Chondrocyte (in vitro differentiated cells): ENCODE results near the gene VCX3B. TPM values are rescaled to one million over a fixed set of nuclear protein-coding genes. Genes with fewer than 3 reads are reported as not detected.
"Not testable (repeated sequence)": the region's sequence is repeated elsewhere in the genome, so short reads cannot be mapped to it uniquely, and the experiment has no call there.

Experiments
- DNase-seq: peaks from one replicate; pipeline ENCODE4 v3.0.0; 2021; ENCODE audit warnings: mixed read lengths, low spot score
- H3K27ac Mint-ChIP-seq: one replicate; pipeline ENCODE4 v1.8.0; 2021; ENCODE audit warnings: mild to moderate bottlenecking, moderate library complexity, mixed read lengths; ENCODE audit not compliant: unreplicated experiment
- H3K27me3 Mint-ChIP-seq: 2 replicates; pipeline ENCODE4 v1.8.0; 2021; ENCODE audit warnings: low read depth, mixed read lengths
- H3K36me3 Mint-ChIP-seq: 2 replicates; pipeline ENCODE4 v1.8.0; 2021; ENCODE audit warnings: low read depth, mixed read lengths
- H3K4me1 Mint-ChIP-seq: 2 replicates; pipeline ENCODE4 v1.8.0; 2021; ENCODE audit warnings: low read depth, mild to moderate bottlenecking, mixed read lengths
- H3K4me3 Mint-ChIP-seq: one replicate; pipeline ENCODE4 v1.8.0; 2021; ENCODE audit warnings: mild to moderate bottlenecking, moderate library complexity, mixed read lengths; ENCODE audit not compliant: unreplicated experiment
- H3K9me3 Mint-ChIP-seq: 2 replicates; pipeline ENCODE4 v1.8.0; 2021; ENCODE audit warnings: low read depth, mixed read lengths
- long read RNA-seq: library from polyadenylated mRNA; stranded (forward); transcript quantifications from one replicate; pipeline ENCODE4 v2.0.0, GENCODE V29; 2021
- total RNA-seq: library from RNA; stranded (reverse); gene quantifications from 3 replicates; pipeline ENCODE4 v1.2.1, GENCODE V29; 2021
- TF ChIP-seq, protein P1 (sequence below): fragments of 200-600 bp; sonication (generic); IDR thresholded peaks from 2 replicates; pipeline ENCODE4 v1.5.0; 2021; ENCODE audit warnings: antibody characterized with exemption, mild to moderate bottlenecking, moderate library complexity

VCX3B gene
- not detected in 3 replicates for total RNA-seq
- long read RNA-seq = 0 reads

DNA sequence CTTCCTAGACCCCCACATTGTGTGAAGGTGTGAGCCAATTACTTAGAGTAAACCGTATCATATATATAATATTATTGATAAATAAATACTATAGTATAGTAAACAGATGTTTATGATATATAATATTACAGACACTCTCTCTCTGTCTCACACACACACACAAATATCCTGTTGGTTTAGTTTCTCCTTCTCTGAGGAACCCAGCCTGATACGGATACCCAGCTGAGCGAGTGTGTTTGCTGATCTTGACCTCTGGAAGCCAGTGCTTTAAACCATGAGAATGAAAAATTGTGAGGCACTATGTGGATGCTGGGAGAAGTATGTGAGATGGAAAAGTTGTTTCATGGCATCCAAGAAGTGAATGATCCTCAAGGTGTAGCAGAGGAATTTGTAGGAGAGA, at the start of gene VCX3B:
Gene VCX3B (plus strand): TSS at position 301 of the 400 bp plus-strand sequence. CDS start 621 bp downstream, outside the sequence.
- H3K4me3 Mint-ChIP-seq, H3K4me1 Mint-ChIP-seq, H3K27me3 Mint-ChIP-seq, DNase-seq, H3K36me3 Mint-ChIP-seq, H3K27ac Mint-ChIP-seq: not testable (repeated sequence)
- H3K9me3 Mint-ChIP-seq = peaks cover 11% of the 10 kb centered on the region

DNA sequence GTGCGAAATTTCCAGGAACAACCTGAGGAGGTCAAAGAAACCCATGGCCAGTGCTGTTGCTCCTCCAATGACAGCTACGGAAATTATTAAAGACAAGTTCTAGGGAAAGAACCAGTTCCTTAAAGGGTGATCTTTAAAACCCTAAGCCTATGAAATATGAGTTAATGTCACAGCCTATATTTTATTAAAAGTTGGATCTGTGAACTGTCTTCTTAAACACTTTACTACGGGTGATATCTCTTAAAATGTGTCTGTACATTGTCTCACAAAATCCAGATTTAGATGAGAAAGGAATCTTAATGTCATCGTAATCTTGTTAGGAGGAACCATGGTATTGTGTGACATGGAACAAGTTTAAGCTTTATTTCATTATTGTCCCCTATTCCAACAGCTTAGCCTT, 46.3 kb upstream of the VCX3B start:
- Mint-ChIP-seq H3K9me3 (peaks cover 28% of the 10 kb centered on the region), H3K4me1 (no peaks in the 10 kb centered on the region), H3K36me3 (no peaks in the 10 kb centered on the region), H3K27me3 (no peaks in the 10 kb centered on the region), H3K4me3 (no peak overlapping the region), H3K27ac (no peak overlapping the region)
- no peak for DNase-seq
- TF ChIP-seq, protein P1, sequence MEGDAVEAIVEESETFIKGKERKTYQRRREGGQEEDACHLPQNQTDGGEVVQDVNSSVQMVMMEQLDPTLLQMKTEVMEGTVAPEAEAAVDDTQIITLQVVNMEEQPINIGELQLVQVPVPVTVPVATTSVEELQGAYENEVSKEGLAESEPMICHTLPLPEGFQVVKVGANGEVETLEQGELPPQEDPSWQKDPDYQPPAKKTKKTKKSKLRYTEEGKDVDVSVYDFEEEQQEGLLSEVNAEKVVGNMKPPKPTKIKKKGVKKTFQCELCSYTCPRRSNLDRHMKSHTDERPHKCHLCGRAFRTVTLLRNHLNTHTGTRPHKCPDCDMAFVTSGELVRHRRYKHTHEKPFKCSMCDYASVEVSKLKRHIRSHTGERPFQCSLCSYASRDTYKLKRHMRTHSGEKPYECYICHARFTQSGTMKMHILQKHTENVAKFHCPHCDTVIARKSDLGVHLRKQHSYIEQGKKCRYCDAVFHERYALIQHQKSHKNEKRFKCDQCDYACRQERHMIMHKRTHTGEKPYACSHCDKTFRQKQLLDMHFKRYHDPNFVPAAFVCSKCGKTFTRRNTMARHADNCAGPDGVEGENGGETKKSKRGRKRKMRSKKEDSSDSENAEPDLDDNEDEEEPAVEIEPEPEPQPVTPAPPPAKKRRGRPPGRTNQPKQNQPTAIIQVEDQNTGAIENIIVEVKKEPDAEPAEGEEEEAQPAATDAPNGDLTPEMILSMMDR = no peak

DNA sequence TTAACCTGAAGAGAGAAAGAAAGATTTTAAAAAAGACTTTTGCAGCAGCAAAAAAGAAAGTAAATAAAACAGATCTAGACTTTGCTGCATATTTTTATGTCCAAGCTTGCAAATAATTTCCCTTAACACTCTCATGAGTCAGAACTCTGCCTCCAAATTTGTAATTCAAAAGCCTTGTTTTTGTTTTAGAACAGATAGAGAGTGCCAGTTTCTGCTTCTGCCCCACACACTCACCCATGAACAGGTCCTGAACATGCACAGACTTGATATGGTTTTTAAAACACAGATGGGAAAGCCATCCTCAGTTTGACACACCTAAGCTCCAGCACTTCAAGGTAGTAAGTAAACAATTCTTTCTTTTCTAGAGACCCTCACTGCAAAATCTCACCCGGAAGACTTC, 39.7 kb upstream of the VCX3B start:
- Mint-ChIP-seq H3K9me3 (peaks cover 6% of the 10 kb centered on the region), H3K4me1 (peaks cover 5% of the 10 kb centered on the region), H3K4me3 (no peak overlapping the region), H3K27ac (no peak overlapping the region), H3K27me3 (no peaks in the 10 kb centered on the region), H3K36me3 (no peaks in the 10 kb centered on the region)
- no peak for DNase-seq
- TF ChIP-seq, protein P1 = no peak

DNA sequence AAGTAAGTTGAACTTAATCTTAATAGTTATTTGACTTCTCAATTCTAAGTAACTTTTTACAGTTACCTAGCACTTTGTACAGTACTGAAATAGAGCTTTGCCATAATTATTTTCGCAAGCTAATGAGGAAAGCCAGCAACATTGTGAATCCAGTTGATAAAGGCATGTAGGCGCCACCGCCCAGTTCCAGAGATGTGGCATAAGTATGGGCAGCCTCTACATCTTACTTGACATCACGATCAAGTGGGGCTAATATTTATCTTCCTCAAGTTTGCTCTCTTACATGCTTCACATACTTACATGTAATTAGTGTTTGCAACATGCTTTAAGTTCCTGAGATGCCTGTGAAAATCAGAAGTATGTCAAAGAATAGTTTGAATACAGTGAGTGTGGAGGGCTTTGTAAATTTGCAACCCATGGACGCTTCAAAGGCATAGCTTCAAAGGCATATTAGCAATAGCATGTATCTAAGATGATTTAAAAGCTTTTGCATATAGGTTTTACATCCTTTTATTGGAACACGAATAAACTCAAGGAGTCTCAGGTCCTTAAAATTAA, 34.9 kb upstream of the VCX3B start:
- H3K9me3 Mint-ChIP-seq = peaks cover 4% of the 10 kb centered on the region
- no peaks in the 10 kb centered on the region for H3K36me3 Mint-ChIP-seq
- TF ChIP-seq, protein P1 = no peak
- H3K27me3 Mint-ChIP-seq = no peaks in the 10 kb centered on the region
- no peak for DNase-seq
- H3K4me3 Mint-ChIP-seq = no peak overlapping the region
- peaks cover 5% of the 10 kb centered on the region for H3K4me1 Mint-ChIP-seq
- no peak overlapping the region for H3K27ac Mint-ChIP-seq

DNA sequence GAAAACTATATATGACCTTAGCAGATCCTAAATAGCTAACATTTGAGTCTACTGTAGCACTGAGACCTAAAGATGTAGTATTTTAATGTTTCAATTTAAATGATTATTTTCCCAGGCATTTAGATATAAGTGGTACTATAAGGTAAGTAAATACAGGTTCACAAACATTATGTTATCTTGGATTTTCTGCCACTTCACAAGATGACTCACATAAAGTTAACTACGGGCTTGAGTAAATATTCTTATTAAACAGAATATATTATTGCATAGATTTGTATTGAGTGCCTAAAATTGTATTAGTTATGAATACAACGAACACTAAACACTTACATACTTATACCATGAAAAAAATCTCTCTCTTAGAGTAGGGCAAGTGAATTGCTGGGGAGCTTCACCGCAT, 34.2 kb upstream of the VCX3B start:
- no peak for DNase-seq

DNA sequence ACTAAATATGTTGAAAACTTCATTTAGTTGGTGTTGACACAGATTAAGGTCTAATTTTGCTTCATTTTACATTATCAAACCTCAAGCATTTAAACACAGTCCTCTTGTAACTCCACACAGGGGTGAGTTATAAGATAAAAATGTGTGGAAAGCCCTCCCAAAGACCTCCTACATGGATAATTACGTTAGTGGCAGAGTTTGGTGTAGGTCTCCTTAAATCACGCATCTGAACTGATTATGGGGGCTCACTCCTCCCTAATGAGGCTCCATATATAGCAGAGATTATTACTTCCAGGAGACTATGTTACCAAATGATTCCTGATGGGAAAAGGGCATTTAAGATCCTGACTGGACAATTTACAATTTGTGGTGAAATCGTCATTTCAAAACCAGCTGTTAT, 32.2 kb upstream of the VCX3B start:
- DNase-seq = no peak
- Mint-ChIP-seq H3K27me3 (no peaks in the 10 kb centered on the region), H3K36me3 (no peaks in the 10 kb centered on the region), H3K9me3 (peaks cover 4% of the 10 kb centered on the region), H3K4me3 (no peak overlapping the region), H3K27ac (no peak overlapping the region), H3K4me1 (no peaks in the 10 kb centered on the region)
- TF ChIP-seq, protein P1 = no peak

More for the DNA sequence above, 34.2 kb upstream of the VCX3B start:
- Mint-ChIP-seq H3K27ac (no peak overlapping the region), H3K4me1 (no peaks in the 10 kb centered on the region), H3K9me3 (peaks cover 4% of the 10 kb centered on the region), H3K36me3 (no peaks in the 10 kb centered on the region), H3K4me3 (no peak overlapping the region), H3K27me3 (no peaks in the 10 kb centered on the region)
- TF ChIP-seq, protein P1 = no peak
